GM12878 (cell line): ENCODE measurements around the gene MVB12B.

Experiments used
- GATAD2B ChIP-seq: fragments of 450-650 bp; conservative IDR thresholded peaks from 2 replicates; pipeline ENCODE4 v1.6.1; 2017; ENCODE audit warnings: low read depth, mild to moderate bottlenecking, moderate library complexity
- SP1 ChIP-seq: IDR thresholded peaks from one replicate; pipeline ENCODE4 v1.6.1; 2011; ENCODE audit warnings: low read depth, low read length
- TF ChIP-seq, protein P1 (sequence below): IDR thresholded peaks from 2 replicates; pipeline ENCODE4 v1.6.1; 2012; ENCODE audit warnings: low read depth, low read length, improper control_type of control experiment
- TF ChIP-seq, protein P2 (sequence below), 3 experiments: IDR thresholded peaks in 2 of 3; conservative IDR thresholded peaks in 1 of 3; 2 replicates each; pipeline ENCODE4 v1.5.1; 2011; ENCODE audit warnings: low read depth in 3 of 3, low read length in 3 of 3, mild to moderate bottlenecking in 3 of 3, control low read depth in 2 of 3, moderate library complexity in 2 of 3, inconsistent platforms in 1 of 3, mixed read lengths in 1 of 3; ENCODE audit not compliant: control insufficient read depth in 2 of 3, insufficient read depth in 1 of 3; ENCODE audit errors: extremely low read depth in 1 of 3

DNA sequence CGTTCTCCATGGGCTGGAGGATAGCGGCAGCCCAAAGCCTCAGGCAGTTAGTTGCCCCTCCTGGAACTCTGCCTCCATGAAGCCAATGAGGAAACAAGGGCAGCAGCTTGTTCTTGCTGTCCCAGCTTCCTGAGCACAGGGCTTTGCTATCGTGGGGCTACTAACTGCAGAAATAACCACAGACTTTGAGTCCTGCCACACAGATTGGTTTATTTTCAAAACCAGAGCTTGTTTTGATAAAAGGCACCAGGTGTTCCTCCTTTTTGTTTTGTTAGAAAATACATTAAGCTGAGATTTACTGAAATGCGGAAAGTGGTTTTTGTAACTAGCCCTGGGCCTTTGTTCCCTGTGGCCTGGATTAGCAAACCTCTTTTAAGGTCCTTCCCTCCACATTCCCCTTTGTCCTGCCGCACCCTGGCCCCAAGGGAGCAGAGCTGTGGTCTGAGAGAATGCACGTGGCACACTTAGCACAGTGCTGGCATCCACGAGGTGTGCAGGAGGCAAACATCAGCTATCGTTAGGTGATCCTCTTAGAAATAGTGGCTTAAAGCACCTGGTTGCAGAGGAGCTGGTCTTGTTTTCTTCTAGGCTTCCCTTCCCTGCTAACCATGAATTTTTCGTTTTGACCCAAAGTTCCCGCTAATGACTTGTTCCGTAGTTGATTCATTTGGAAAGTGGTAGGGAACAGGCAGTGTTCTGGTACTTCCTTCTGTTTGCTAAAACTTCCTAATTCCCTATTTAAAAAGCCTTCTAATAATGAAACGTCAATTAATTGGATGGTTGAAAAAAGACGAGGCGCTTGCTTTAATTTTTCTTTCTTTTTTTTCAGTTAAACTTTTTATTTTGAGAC is 21.5 kb downstream of the MVB12B start:
- TF ChIP-seq, protein P1, sequence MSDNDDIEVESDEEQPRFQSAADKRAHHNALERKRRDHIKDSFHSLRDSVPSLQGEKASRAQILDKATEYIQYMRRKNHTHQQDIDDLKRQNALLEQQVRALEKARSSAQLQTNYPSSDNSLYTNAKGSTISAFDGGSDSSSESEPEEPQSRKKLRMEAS, result no peak
- TF ChIP-seq, protein P2, sequence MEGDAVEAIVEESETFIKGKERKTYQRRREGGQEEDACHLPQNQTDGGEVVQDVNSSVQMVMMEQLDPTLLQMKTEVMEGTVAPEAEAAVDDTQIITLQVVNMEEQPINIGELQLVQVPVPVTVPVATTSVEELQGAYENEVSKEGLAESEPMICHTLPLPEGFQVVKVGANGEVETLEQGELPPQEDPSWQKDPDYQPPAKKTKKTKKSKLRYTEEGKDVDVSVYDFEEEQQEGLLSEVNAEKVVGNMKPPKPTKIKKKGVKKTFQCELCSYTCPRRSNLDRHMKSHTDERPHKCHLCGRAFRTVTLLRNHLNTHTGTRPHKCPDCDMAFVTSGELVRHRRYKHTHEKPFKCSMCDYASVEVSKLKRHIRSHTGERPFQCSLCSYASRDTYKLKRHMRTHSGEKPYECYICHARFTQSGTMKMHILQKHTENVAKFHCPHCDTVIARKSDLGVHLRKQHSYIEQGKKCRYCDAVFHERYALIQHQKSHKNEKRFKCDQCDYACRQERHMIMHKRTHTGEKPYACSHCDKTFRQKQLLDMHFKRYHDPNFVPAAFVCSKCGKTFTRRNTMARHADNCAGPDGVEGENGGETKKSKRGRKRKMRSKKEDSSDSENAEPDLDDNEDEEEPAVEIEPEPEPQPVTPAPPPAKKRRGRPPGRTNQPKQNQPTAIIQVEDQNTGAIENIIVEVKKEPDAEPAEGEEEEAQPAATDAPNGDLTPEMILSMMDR (IDR thresholded peaks at IDR 0.05 in 2 of 3, conservative IDR thresholded peaks at IDR 0.05 in 1 of 3; ENCODE audit: control insufficient read depth in 2 of 3, extremely low read depth in 1 of 3, insufficient read depth in 1 of 3, low read depth in 3 of 3, low read length in 3 of 3), result no peak
- TF ChIP-seq GATAD2B (no peak), SP1 (no peak)
